Measurements from ENCODE around the gene ANKRD61.

The ANKRD61 gene

DNA sequence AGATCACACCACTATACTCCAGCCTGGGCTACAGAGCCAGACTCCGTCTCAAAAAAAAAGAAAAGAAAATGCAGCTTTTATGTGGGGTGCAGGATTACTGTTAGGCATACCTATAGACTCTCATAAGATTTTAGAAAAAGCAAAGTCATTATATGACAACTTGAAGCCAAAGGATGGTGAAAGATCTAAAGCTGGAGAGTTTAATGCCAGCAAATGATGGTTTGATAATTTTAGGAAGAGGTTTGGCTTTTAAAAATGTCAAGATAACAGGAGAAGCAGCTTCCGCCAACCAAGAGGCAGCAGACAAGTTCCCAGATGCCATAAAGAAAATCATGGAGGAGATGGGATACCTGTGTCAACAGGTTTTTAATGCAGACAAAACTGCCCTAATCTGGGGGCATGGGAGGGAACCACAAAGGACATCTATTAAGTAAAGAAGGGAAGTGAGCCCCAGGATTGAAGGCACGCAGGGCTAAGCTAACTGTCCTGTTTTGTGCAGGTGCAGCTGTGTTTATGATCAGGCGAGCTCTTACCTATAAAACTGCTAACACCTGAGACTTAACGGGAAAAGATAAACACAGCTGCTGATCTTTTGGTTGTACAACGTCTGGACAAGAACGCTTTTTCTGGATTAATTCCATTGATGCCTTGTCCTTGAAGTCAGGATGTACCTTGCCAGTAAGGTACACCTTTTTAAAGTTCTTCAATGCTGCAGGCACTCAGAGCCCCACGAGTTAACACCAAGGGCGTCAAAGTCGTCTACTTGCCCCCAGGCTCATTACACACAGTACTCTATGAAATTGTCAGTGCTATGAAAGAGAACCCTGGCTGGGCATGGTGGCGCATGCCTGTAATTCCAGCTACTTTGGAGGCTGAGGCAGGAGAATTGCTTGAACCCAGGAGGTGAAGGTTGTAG, 10.5 kb upstream of the ANKRD61 start:
- TF ChIP-seq POLR2A (IDR thresholded peaks at IDR 0.05; ENCODE audit: low read depth, low read length), result no peak
- no peak for FAIRE-seq
- DNase-seq (ENCODE audit: insufficient read length), result no peak

DNA sequence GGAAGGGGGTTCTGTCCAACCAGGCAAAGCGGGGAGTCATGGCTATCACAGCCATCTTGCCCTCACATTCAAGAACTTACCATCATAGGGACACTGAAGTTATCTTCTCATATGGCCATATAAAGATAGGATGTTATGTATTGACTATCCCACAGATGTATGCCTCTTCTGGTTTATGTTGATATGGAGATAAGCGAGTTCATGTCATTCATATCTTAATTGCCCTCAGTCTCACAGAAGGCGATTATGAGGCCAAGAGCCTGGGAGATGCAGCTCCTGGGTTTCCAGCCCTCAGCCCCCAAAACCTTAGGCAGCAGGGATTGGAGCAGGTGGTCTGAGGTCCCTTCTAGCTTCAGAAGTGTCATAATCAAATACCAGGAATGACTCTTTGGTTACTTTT, 8.5 kb upstream of the ANKRD61 start:
- TF ChIP-seq POLR2AphosphoS5 (IDR thresholded peaks at IDR 0.05; ENCODE audit: low read depth, low read length) (no peak), POLR2A (IDR thresholded peaks at IDR 0.05; ENCODE audit: low read depth, low read length) (no peak), TAF1 (IDR thresholded peaks at IDR 0.05; ENCODE audit: borderline replicate concordance, low read depth, low read length) (no peak)
- DNase-seq (ENCODE audit: insufficient read length), result no peak
- FAIRE-seq, result no peak

DNA sequence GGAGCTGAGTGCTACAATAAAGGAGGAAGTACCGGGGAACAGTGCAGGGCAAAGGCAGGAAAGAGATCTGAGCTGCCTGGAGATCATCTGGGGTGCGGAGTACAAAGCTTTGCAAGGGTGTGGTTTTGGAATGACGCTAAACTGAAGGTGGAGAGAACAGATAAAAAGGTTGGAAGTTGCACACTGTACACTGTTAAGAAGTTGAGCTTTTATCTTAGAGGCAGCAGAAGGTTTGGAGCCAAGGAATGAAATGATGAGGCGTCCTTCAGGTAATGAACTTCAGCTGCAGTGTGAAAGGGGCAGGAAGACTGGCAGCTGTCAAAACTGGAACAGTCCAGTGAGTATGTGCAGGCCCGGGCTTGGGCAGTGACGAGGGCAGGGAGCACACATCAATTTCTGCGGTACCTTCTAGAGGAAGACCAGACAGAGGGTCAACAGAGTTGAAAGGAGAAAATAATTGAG, 7.2 kb upstream of the ANKRD61 start:
- no peak for TF ChIP-seq TAF1 (IDR thresholded peaks at IDR 0.05; ENCODE audit: borderline replicate concordance, low read depth, low read length)
- TF ChIP-seq POLR2AphosphoS5 (IDR thresholded peaks at IDR 0.05; ENCODE audit: low read depth, low read length), result 0 out of 2 replicates have a peak, but pooled peaks have one; percentile 48
- TF ChIP-seq POLR2A (IDR thresholded peaks at IDR 0.05; ENCODE audit: low read depth, low read length), result 0 out of 2 replicates have a peak, but pooled peaks have one; percentile 23
- DNase-seq (ENCODE audit: insufficient read length) (no peak), FAIRE-seq (no peak)

DNA sequence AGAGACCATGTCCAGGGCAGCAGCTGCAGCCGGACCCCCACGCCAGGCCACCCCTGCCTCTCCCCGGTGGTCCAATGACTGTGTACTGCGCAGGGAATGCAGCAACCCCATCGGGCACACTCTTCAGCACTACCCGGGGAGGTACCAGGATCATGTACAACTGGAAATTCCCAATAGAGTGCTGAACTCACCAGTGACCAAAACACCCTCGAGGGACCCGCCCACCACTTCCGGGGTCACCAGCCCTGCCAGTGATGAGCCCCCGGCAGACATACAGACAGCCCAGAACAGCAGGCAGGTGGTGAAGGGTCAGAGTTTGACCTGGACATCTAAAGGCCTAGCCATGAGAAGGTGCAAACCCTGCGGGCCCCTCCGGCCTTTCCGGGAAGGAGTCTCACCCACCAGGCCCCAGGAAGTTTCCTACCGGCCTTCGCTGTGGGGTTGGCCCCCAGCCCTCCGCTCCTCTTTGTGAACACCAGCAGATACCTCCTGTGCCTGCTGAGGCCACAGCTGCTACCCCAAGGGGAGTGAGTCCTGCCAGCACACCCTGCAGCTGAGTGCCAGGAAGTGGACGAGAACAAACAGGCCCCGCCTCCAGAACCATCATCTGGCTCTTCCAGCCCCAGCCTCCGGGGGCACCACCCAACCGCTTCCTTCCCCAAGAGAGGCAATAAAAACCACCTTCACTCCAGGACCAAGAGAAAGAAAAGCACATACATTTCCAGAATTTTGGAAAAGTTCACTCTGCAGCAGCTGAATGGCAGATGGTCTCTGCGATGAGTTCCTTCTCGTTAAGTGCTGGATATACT, 5.0 kb upstream of the ANKRD61 start:
- no peak for TF ChIP-seq POLR2AphosphoS5 (IDR thresholded peaks at IDR 0.05; ENCODE audit: low read depth, low read length)
- no peak for TF ChIP-seq TAF1 (IDR thresholded peaks at IDR 0.05; ENCODE audit: borderline replicate concordance, low read depth, low read length)
- TF ChIP-seq POLR2A (IDR thresholded peaks at IDR 0.05; ENCODE audit: low read depth, low read length), result peak; percentile 22; the same call in 1 of the 2 replicates
- DNase-seq (ENCODE audit: insufficient read length), result peak; percentile 60
- FAIRE-seq, result peak; percentile 36

DNA sequence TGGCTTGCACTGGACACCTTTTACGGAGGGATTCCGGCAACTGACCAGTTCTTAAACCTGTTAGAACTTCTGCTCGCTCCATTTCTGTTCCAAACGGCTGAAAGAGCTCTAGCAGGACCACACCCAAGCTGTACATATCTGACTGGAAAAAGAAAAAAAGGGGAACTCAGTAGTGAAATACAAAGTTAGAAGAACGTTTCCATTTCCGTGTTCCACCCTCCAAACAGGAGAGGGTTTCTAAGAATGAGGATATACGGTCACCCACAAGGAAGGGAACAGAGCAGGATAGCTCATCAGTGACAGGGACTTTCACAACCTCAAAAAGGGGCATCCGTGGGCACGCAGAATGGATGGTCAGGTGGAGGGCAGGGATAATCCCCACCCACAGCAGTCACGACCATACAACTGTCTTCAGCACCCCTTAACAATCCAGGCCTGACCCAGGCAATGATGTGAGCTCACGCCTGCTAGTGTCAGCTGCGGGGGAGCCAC, 4.3 kb upstream of the ANKRD61 start:
- TF ChIP-seq POLR2A (IDR thresholded peaks at IDR 0.05; ENCODE audit: low read depth, low read length) (no peak), TAF1 (IDR thresholded peaks at IDR 0.05; ENCODE audit: borderline replicate concordance, low read depth, low read length) (no peak), POLR2AphosphoS5 (IDR thresholded peaks at IDR 0.05; ENCODE audit: low read depth, low read length) (no peak)
- no peak for FAIRE-seq
- no peak for DNase-seq (ENCODE audit: insufficient read length)

DNA sequence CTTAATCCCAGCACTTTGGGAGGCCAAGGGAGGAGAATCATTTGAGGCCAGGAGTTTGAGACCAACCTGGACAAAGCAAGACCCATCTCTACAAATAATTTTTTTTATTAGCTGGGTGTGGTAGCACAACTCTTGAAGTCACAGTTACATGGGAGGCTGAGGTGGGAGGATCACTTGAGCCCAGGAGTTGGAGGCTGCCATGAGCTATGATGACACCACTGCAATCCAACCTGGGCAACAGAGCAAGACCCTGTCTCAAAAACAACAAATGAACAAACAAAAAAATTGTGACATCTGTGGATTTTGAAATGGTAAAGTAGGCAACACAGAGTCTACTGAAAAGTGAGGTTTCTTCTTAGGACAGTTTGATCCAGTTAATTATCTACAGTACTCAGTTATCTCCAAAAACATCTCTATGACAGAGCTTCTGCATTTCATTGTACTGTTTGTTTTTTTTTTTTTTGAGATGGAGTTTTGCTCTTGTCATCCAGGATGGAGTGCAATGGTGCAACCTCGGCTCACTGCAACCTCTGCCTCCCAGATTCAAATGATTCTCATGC, 3.3 kb upstream of the ANKRD61 start:
- no peak for FAIRE-seq
- no peak for TF ChIP-seq POLR2AphosphoS5 (IDR thresholded peaks at IDR 0.05; ENCODE audit: low read depth, low read length)
- no peak for TF ChIP-seq TAF1 (IDR thresholded peaks at IDR 0.05; ENCODE audit: borderline replicate concordance, low read depth, low read length)
- no peak for TF ChIP-seq POLR2A (IDR thresholded peaks at IDR 0.05; ENCODE audit: low read depth, low read length)
- no peak for DNase-seq (ENCODE audit: insufficient read length)

DNA sequence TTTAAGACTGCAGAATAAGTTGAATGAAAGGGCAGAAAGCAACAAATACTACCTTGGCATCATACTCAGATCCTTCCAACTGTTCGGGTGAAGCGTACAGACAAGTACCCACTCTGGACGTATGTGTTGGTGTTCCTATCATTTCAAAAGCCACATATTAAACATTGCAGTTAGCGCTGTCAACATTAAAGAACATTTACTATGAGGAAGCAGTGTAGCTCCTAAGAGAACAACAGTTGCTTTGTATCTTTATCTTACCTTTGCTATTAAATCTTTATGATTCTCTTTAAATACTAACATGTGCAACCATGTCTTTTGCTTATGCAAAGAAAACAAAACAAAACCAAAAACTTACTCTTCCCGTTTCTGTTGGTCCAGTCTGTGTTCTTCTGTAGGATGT, 2.6 kb upstream of the ANKRD61 start:
- DNase-seq (ENCODE audit: insufficient read length) (no peak), FAIRE-seq (no peak)
- no peak for TF ChIP-seq POLR2AphosphoS5 (IDR thresholded peaks at IDR 0.05; ENCODE audit: low read depth, low read length)
- TF ChIP-seq TAF1 (IDR thresholded peaks at IDR 0.05; ENCODE audit: borderline replicate concordance, low read depth, low read length), result no peak
- no peak for TF ChIP-seq POLR2A (IDR thresholded peaks at IDR 0.05; ENCODE audit: low read depth, low read length)

DNA sequence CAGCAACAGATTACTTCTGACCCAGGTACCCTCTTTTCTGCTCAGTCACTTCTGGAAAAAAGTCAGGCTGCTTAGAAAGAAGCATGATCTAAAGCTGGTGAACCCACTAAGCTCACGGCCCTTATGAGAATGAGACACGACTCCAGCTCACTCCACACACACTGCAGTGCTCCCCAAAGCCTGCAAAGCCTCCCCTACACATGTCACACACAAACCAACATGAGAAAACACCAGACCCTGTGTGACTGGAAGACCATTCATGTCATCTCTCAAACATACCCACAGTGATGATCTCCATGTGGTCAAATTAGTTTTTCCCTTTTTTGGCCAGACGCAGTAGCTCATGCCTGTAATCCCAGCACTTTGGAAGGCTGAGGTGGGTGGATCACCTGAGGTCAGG, 391 bp downstream of the ANKRD61 start:
- no peak for TF ChIP-seq TAF1 (IDR thresholded peaks at IDR 0.05; ENCODE audit: borderline replicate concordance, low read depth, low read length)
- no peak for TF ChIP-seq POLR2AphosphoS5 (IDR thresholded peaks at IDR 0.05; ENCODE audit: low read depth, low read length)
- TF ChIP-seq POLR2A (IDR thresholded peaks at IDR 0.05; ENCODE audit: low read depth, low read length), result no peak
- FAIRE-seq (no peak), DNase-seq (ENCODE audit: insufficient read length) (no peak)

DNA sequence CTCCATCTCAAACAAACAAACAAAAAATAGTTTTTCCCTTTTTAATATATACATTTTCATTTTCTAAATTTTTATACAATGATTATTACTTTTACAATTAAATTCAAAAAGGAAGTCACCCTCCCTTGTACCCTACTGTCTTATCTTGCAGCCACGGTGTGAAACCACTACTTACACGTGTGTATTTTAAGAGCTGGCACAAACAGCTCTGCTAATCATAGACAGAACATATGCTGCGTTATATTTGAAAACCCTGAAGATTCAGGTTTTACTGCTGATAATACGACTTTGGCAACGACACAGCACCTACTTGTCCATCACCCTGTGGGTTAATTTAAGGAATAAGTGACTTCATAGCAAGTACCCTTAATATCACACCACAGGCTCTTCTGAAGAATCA, 991 bp downstream of the ANKRD61 start:
- DNase-seq (ENCODE audit: insufficient read length) (no peak), FAIRE-seq (no peak)
- TF ChIP-seq TAF1 (IDR thresholded peaks at IDR 0.05; ENCODE audit: borderline replicate concordance, low read depth, low read length) (no peak), POLR2A (IDR thresholded peaks at IDR 0.05; ENCODE audit: low read depth, low read length) (no peak), POLR2AphosphoS5 (IDR thresholded peaks at IDR 0.05; ENCODE audit: low read depth, low read length) (no peak)

DNA sequence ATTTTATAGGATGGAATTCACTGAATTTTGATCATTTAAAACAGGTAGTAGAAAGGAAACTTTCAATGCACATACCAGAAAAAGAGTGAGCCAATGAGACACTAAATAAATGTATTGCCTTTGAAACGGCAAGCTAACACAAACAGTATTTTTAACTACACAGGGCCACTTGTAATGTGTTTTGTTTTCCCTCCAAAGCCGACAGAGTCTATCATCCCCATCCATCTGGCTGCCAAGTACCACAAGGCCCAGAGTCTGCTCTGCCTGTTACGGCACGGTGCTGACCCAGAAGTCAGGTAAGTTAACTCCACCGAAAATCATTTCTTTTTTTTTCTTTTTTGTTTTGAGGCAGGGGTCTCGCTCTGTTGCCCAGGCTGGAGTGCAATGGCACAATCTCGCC, 1.5 kb downstream of the ANKRD61 start:
- DNase-seq (ENCODE audit: insufficient read length), result no peak
- no peak for TF ChIP-seq POLR2A (IDR thresholded peaks at IDR 0.05; ENCODE audit: low read depth, low read length)
- no peak for TF ChIP-seq TAF1 (IDR thresholded peaks at IDR 0.05; ENCODE audit: borderline replicate concordance, low read depth, low read length)
- TF ChIP-seq POLR2AphosphoS5 (IDR thresholded peaks at IDR 0.05; ENCODE audit: low read depth, low read length), result no peak
- FAIRE-seq, result no peak

DNA sequence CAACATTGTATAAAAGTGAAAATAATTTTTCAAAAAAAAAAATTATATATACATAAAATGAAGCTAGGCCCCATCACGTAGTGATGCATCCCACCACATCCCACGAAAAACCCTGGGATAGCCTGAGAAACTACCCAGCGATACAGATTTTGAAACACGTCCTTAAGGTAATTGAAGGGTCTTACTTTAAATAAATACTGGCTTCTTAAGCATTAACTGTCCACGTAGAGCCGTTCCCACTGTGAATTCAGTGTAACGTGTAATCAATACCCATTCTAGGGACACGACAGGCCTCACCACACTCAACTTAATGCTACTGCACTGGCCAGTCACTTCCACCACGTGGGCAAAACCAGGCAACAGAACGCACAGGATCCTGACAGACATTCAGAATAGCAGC, 4.0 kb downstream of the ANKRD61 start:
- no peak for DNase-seq (ENCODE audit: insufficient read length)
- TF ChIP-seq POLR2AphosphoS5 (IDR thresholded peaks at IDR 0.05; ENCODE audit: low read depth, low read length) (no peak), TAF1 (IDR thresholded peaks at IDR 0.05; ENCODE audit: borderline replicate concordance, low read depth, low read length) (no peak)
- no peak for FAIRE-seq

Data from GM12892 (cell line).